HEK293 (cell line): Measurements from ENCODE around the gene MBD4.

Experiments used
- CTCF ChIA-PET: fragments of 350-600 bp; formaldehyde crosslinking; extraction: SDS; loops from one replicate; lab custom pipeline; 2021; ENCODE audit warnings: antibody characterized with exemption; lab: Yijun Ruan, JAX
- POLR2A ChIA-PET: fragments of 300-600 bp; formaldehyde crosslinking; extraction: SDS; loops from one replicate; lab custom pipeline; 2020; ENCODE audit warnings: antibody characterized with exemption, inconsistent platforms; lab: Yijun Ruan, JAX
- H3K27ac ChIP-seq: fragments of 200-500 bp; sonication (Bioruptor generic); 2 replicates; pipeline ENCODE4 v1.5.1; 2014; ENCODE audit warnings: low read depth, low read length, control low read depth, inconsistent platforms; ENCODE audit errors: extremely low read depth
- H3K36me3 ChIP-seq, 2 experiments: fragments of 200-500 bp in 1 of 2; sonication (Bioruptor generic) in 1 of 2; 1 replicate in 1 of 2; 2 replicates in 1 of 2; pipeline ENCODE4 v1.5.1; 2014 to 2017; ENCODE audit warnings: inconsistent platforms in 2 of 2, low read length in 2 of 2; ENCODE audit not compliant: control insufficient read depth in 2 of 2, insufficient read depth in 1 of 2
- H3K4me1 ChIP-seq: fragments of 200-500 bp; sonication (Bioruptor generic); 2 replicates; pipeline ENCODE4 v1.5.1; 2014; ENCODE audit warnings: mild to moderate bottlenecking, low read length, inconsistent platforms; ENCODE audit not compliant: control insufficient read depth, insufficient read depth
- H3K4me3 ChIP-seq: 2 replicates; pipeline ENCODE4 v1.5.1; 2011; ENCODE audit warnings: low read depth, mild to moderate bottlenecking, control low read depth, low read length, moderate library complexity
- H3K9me3 ChIP-seq: fragments of 200-500 bp; sonication (Bioruptor generic); 2 replicates; pipeline ENCODE4 v1.5.1; 2014; ENCODE audit warnings: low read depth, low read length, inconsistent platforms; ENCODE audit not compliant: control insufficient read depth, insufficient read depth
- BCL11B ChIP-seq: fragments of 450-650 bp; formaldehyde crosslinking; IDR thresholded peaks from 2 replicates; pipeline ENCODE4 v1.5.1; 2016; ENCODE audit warnings: low read depth, missing biosample characterization, missing genetic modification characterization
- IKZF3 ChIP-seq: fragments of 450-650 bp; IDR thresholded peaks from 2 replicates; pipeline ENCODE4 v1.5.0; 2018; ENCODE audit warnings: missing biosample characterization, mild to moderate bottlenecking, missing genetic modification characterization, moderate library complexity
- YY1 ChIP-seq: fragments of 450-650 bp; formaldehyde crosslinking; IDR thresholded peaks from 2 replicates; pipeline ENCODE4 v1.5.1; 2018; ENCODE audit warnings: missing biosample characterization, missing genetic modification characterization
- ZBTB10 ChIP-seq: fragments of 450-650 bp; formaldehyde crosslinking; IDR thresholded peaks from 2 replicates; pipeline ENCODE4 v1.5.1; 2016; ENCODE audit warnings: missing biosample characterization, missing genetic modification characterization
- ZFP41 ChIP-seq: fragments of 450-650 bp; formaldehyde crosslinking; IDR thresholded peaks from 2 replicates; pipeline ENCODE4 v1.5.1; 2016; ENCODE audit warnings: missing biosample characterization, missing genetic modification characterization, borderline replicate concordance
- ZNF19 ChIP-seq: fragments of 450-650 bp; formaldehyde crosslinking; IDR thresholded peaks from 2 replicates; pipeline ENCODE4; 2016; ENCODE audit warnings: missing biosample characterization, missing genetic modification characterization, low read depth
- ZNF223 ChIP-seq: fragments of 450-650 bp; formaldehyde crosslinking; IDR thresholded peaks from 2 replicates; pipeline ENCODE4 v1.5.1; 2016; ENCODE audit warnings: missing biosample characterization, missing genetic modification characterization
- ZNF518A ChIP-seq: fragments of 450-650 bp; formaldehyde crosslinking; conservative IDR thresholded peaks from 2 replicates; pipeline ENCODE4 v1.5.1; 2016; ENCODE audit warnings: low read depth, missing biosample characterization, missing genetic modification characterization
- ZNF548 ChIP-seq: fragments of 450-650 bp; formaldehyde crosslinking; IDR thresholded peaks from 2 replicates; pipeline ENCODE4 v1.5.1; 2016; ENCODE audit warnings: missing biosample characterization, missing genetic modification characterization
- ZNF555 ChIP-seq: fragments of 450-650 bp; formaldehyde crosslinking; conservative IDR thresholded peaks from 2 replicates; pipeline ENCODE4 v1.5.1; 2017; ENCODE audit warnings: missing biosample characterization, mild to moderate bottlenecking, missing genetic modification characterization, inconsistent platforms
- ZNF558 ChIP-seq: fragments of 450-650 bp; formaldehyde crosslinking; IDR thresholded peaks from 2 replicates; pipeline ENCODE4 v1.5.1; 2016; ENCODE audit warnings: missing biosample characterization, missing genetic modification characterization
- ZNF585B ChIP-seq: fragments of 450-650 bp; formaldehyde crosslinking; IDR thresholded peaks from 2 replicates; pipeline ENCODE4 v1.5.1; 2016; ENCODE audit warnings: missing biosample characterization, missing genetic modification characterization
- ZNF664 ChIP-seq: fragments of 450-650 bp; formaldehyde crosslinking; IDR thresholded peaks from 2 replicates; pipeline ENCODE4 v1.5.1; 2016; ENCODE audit warnings: missing biosample characterization, missing genetic modification characterization
- ZNF837 ChIP-seq: fragments of 450-650 bp; formaldehyde crosslinking; IDR thresholded peaks from 2 replicates; pipeline ENCODE4 v1.5.1; 2016; ENCODE audit warnings: missing biosample characterization, missing genetic modification characterization
- ZNF843 ChIP-seq: fragments of 450-650 bp; formaldehyde crosslinking; IDR thresholded peaks from 2 replicates; pipeline ENCODE4 v1.5.1; 2016; ENCODE audit warnings: missing biosample characterization, missing genetic modification characterization
- ZXDB ChIP-seq: fragments of 450-650 bp; formaldehyde crosslinking; IDR thresholded peaks from 2 replicates; pipeline ENCODE4 v1.5.1; 2016; ENCODE audit warnings: missing biosample characterization, missing genetic modification characterization
- TF ChIP-seq, protein P1 (sequence below): fragments of 450-650 bp; formaldehyde crosslinking; IDR thresholded peaks from 2 replicates; pipeline ENCODE4; 2016; ENCODE audit warnings: missing biosample characterization, missing genetic modification characterization
- TF ChIP-seq, protein P2 (sequence below): fragments of 450-650 bp; formaldehyde crosslinking; IDR thresholded peaks from 2 replicates; pipeline ENCODE4 v1.5.1; 2016; ENCODE audit warnings: missing biosample characterization, missing genetic modification characterization

Gene MBD4

DNA sequence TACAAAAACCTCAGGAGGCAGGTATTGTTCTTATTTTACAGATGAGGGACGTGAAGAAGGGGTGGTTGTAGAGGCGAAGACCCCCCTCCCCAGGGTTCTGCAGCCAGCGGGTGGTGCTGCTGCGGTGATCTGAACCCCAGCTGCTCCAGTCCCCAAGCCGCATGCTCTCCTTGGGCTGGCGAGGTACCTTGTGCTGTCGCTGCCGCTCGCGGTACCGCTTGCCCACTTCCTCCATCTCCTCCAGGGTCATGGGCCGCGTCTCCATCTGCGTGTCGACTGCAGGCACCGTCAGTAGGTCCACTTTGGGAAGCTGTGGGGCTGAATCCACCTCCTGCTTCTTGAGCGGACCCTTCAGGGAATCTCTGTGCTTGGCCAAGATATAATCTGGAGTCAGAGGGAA lies 28.8 kb downstream of the MBD4 start:
- CTCF ChIA-PET: interaction anchor here (1.0 kb wide), 1 partner anchor 11 kb away, joined by 3 read pairs; no protein-coding TSS in a partner anchor
- TF ChIP-seq ZFP41 (tag by site-specific recombination): no peak
- TF ChIP-seq YY1 (tag by site-specific recombination): no peak
- TF ChIP-seq IKZF3 (tag by site-specific recombination): no peak
- TF ChIP-seq ZNF555 (tag by site-specific recombination): no peak
- TF ChIP-seq ZNF585B (tag by site-specific recombination): no peak
- no peak for TF ChIP-seq ZNF518A (tag by site-specific recombination)
- no peak for TF ChIP-seq ZNF19 (tag by site-specific recombination)
- TF ChIP-seq, protein P1, sequence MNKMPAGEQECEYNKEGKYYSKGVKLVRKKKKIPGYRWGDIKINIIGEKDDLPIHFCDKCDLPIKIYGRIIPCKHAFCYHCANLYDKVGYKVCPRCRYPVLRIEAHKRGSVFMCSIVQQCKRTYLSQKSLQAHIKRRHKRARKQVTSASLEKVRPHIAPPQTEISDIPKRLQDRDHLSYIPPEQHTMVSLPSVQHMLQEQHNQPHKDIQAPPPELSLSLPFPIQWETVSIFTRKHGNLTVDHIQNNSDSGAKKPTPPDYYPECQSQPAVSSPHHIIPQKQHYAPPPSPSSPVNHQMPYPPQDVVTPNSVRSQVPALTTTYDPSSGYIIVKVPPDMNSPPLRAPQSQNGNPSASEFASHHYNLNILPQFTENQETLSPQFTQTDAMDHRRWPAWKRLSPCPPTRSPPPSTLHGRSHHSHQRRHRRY (tag by site-specific recombination): no peak
- no peak for TF ChIP-seq ZBTB10 (tag by site-specific recombination)
- TF ChIP-seq ZNF223: no peak
- no peak for TF ChIP-seq BCL11B (tag by site-specific recombination)
- no peak for TF ChIP-seq ZNF558
- TF ChIP-seq, protein P2, sequence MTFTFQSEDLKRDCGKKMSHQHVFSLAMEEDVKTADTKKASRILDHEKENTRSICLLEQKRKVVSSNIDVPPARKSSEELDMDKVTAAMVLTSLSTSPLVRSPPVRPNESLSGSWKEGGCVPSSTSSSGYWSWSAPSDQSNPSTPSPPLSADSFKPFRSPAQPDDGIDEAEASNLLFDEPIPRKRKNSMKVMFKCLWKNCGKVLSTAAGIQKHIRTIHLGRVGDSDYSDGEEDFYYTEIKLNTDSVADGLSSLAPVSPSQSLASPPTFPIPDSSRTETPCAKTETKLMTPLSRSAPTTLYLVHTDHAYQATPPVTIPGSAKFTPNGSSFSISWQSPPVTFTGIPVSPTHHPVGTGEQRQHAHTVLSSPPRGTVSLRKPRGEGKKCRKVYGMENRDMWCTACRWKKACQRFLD (tag by site-specific recombination): no peak
- TF ChIP-seq ZNF548 (tag by site-specific recombination): no peak
- no peak for TF ChIP-seq ZNF664 (tag by site-specific recombination)
- TF ChIP-seq ZNF837 (tag by site-specific recombination): no peak
- no peak for TF ChIP-seq ZXDB
- no peak for TF ChIP-seq ZNF843 (tag by site-specific recombination)
- Histone ChIP-seq H3K4me1 (no peaks in the 10 kb centered on the region; the same call in 1 of the 2 replicates), H3K9me3 (no peaks in the 10 kb centered on the region), H3K36me3 (no peaks in the 10 kb centered on the region), H3K27ac (no peak overlapping the region), H3K4me3 (no peak overlapping the region)
- POLR2A ChIA-PET: no interaction called here
